ENCODE data around the gene TMEM95.
A peak's percentile ranks its signal among the peaks of the same experiment; 100 is the strongest.

TMEM95 gene

GRCh38 chr17:7329997-7330637 is 24.8 kb upstream of the TMEM95 start:
- TF ChIP-seq YY1 (IDR thresholded peaks at IDR 0.05; ENCODE audit: low read depth) (no peak), CREB1 (IDR thresholded peaks at IDR 0.05; ENCODE audit: low read depth) (0 out of 2 replicates have a peak, but pooled peaks have one; percentile 28)

- TF ChIP-seq TCF12 (IDR thresholded peaks at IDR 0.05; ENCODE audit: low read depth) (no peak), CEBPB (IDR thresholded peaks at IDR 0.05) (no peak), TEAD4 (IDR thresholded peaks at IDR 0.05) (no peak), NFIC (IDR thresholded peaks at IDR 0.05) (no peak), MAX (IDR thresholded peaks at IDR 0.05) (no peak), ZBTB7A (IDR thresholded peaks at IDR 0.05; ENCODE audit: low read depth) (no peak), TAF1 (IDR thresholded peaks at IDR 0.05; ENCODE audit: low read depth) (no peak), FOXM1 (IDR thresholded peaks at IDR 0.05; ENCODE audit: borderline replicate concordance, low read depth) (no peak), EP300 (IDR thresholded peaks at IDR 0.05; ENCODE audit: borderline replicate concordance) (no peak), EGR1 (IDR thresholded peaks at IDR 0.05) (no peak), RAD21 (IDR thresholded peaks at IDR 0.05; ENCODE audit: low read depth) (no peak)
Measured at GRCh38 chr17:7330638-7331015, 24.3 kb upstream of the TMEM95 start.

GRCh38 chr17:7332111-7332510 is 22.8 kb upstream of the TMEM95 start:
- TF ChIP-seq NFIC (IDR thresholded peaks at IDR 0.05) (no peak), FOXM1 (IDR thresholded peaks at IDR 0.05; ENCODE audit: borderline replicate concordance, low read depth) (no peak), EGR1 (IDR thresholded peaks at IDR 0.05) (no peak), USF1 (IDR thresholded peaks at IDR 0.05) (no peak), EP300 (IDR thresholded peaks at IDR 0.05; ENCODE audit: borderline replicate concordance) (no peak), REST (IDR thresholded peaks at IDR 0.05; ENCODE audit: low read depth) (no peak)

- no peak for TF ChIP-seq REST (IDR thresholded peaks at IDR 0.05; ENCODE audit: low read depth)
Measured at GRCh38 chr17:7334938-7335538, 19.9 kb upstream of the TMEM95 start.

GRCh38 chr17:7336240-7337175 is 18.4 kb upstream of the TMEM95 start, which contains the start of gene ACAP1:
ACAP1 (plus strand) TSS chr17:7336529; CDS start chr17:7336735, 206 bp downstream.
- TF ChIP-seq CEBPB (IDR thresholded peaks at IDR 0.05) (no peak), EGR1 (IDR thresholded peaks at IDR 0.05) (no peak), RAD21 (IDR thresholded peaks at IDR 0.05; ENCODE audit: low read depth) (no peak), TEAD4 (IDR thresholded peaks at IDR 0.05) (no peak), NFIC (IDR thresholded peaks at IDR 0.05) (no peak), REST (IDR thresholded peaks at IDR 0.05; ENCODE audit: low read depth) (no peak), EP300 (IDR thresholded peaks at IDR 0.05; ENCODE audit: borderline replicate concordance) (no peak), ZBTB7A (IDR thresholded peaks at IDR 0.05; ENCODE audit: low read depth) (no peak)
